Gastrocnemius medialis (tissue), 4 donors: ENCODE data around the gene PLXNA3. TPM values are rescaled to one million over a fixed set of nuclear protein-coding genes. Genes with fewer than 3 reads are reported as not detected.

Source experiments
- ATAC-seq, 2 donors: fragments of 150-250 bp; one replicate each; pipeline ENCODE4 v1.9.1; 2016
- DNase-seq, 2 donors: peaks; one replicate each; pipeline ENCODE4 v3.0.0-alpha.2; 2019
- H3K27ac ChIP-seq, 4 donors: fragments of 200-600 bp; sonication (generic); 1 replicate in 1 of 4; 2 replicates in 3 of 4; pipeline ENCODE4 v1.5.1; 2016 to 2018; ENCODE audit warnings: mild to moderate bottlenecking in 2 of 4, moderate library complexity in 1 of 4
- H3K27me3 ChIP-seq, 3 donors: fragments of 200-600 bp; sonication (generic) in 2 of 3; 1 replicate in 1 of 3; 2 replicates in 2 of 3; pipeline versions ENCODE4 v1.5.1 to v1.6.0; 2016 to 2019; ENCODE audit warnings: mild to moderate bottlenecking in 1 of 3, moderate library complexity in 1 of 3
- H3K36me3 ChIP-seq, 2 donors: fragments of 200-600 bp; sonication (generic) in 1 of 2; one replicate each; pipeline ENCODE4 v1.5.1; 2017 to 2018
- H3K4me1 ChIP-seq, 2 donors: fragments of 200-600 bp; sonication (generic) in 1 of 2; one replicate each; pipeline ENCODE4 v1.5.1; 2016 to 2017; ENCODE audit warnings: mild to moderate bottlenecking in 2 of 2
- H3K4me3 ChIP-seq, 4 donors: fragments of 200-600 bp; sonication (generic) in 3 of 4; 1 replicate in 1 of 4; 2 replicates in 3 of 4; pipeline ENCODE4 v1.5.1; 2016 to 2019; ENCODE audit warnings: mild to moderate bottlenecking in 2 of 4
- H3K9me3 ChIP-seq, 3 donors: fragments of 200-600 bp; sonication (generic) in 2 of 3; 1 replicate in 1 of 3; 2 replicates in 2 of 3; pipeline ENCODE4 v1.5.1; 2016 to 2019
- POLR2A ChIP-seq, 2 donors: fragments of 450-650 bp; IDR thresholded peaks; one replicate each; pipeline ENCODE4 v1.6.1; 2017; ENCODE audit warnings: antibody characterized with exemption in 2 of 2, mild to moderate bottlenecking in 2 of 2, moderate library complexity in 2 of 2
- in situ Hi-C, 4 donors: fragments of 200-750 bp; cut with MboI; loops; one replicate each; pipeline versions ENCODE4 v1.15.0 to v1.8.0; 2017; ENCODE audit warnings: low sequenced_read_pairs in 4 of 4
- intact Hi-C: fragments of 100-400 bp; cut with DNase I; formaldehyde crosslinking; loops from one replicate; pipeline ENCODE4 v1.15.1; 2023; ENCODE audit warnings: low total_unique reads
- total RNA-seq, 4 donors: library from RNA; depleted of rRNA; stranded (reverse); fragments of >200 nt; gene quantifications; one replicate each; pipeline versions ENCODE4 v1.1.0 to v1.2.3, GENCODE V29; 2016
- TF ChIP-seq, protein P1 (sequence below), 5 experiments: fragments of 450-650 bp in 3 of 5; fragments of 200-600 bp in 2 of 5; sonication (generic) in 2 of 5; IDR thresholded peaks in 4 of 5; conservative IDR thresholded peaks in 1 of 5; 1 replicate in 4 of 5; 2 replicates in 1 of 5; pipeline ENCODE4 v1.5.1; 2016 to 2019; ENCODE audit warnings: antibody characterized with exemption in 5 of 5, mild to moderate bottlenecking in 3 of 5, moderate library complexity in 3 of 5

Gene PLXNA3
- total RNA-seq, 4 donors from 2014 or later: 1.2 to 10.7 (median 2.8) TPM

DNA sequence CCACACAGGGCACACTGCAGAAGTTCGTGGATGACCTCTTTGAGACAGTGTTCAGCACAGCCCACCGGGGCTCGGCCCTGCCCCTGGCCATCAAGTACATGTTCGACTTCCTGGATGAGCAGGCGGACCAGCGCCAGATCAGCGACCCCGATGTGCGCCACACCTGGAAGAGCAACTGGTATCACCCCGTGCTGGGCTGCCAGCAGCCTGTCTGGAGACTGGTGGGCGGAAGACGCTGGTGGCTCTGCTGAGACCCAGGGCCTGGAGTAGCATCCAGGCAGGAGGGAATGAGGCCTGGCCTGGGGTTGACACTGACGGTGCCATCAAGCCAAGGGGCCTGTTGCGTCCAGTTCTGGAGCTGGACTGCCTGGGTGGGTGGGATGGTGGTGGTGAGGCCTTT, 12.4 kb downstream of the PLXNA3 start:
- no peaks in the 10 kb centered on the region for H3K9me3 ChIP-seq
- TF ChIP-seq, protein P1, sequence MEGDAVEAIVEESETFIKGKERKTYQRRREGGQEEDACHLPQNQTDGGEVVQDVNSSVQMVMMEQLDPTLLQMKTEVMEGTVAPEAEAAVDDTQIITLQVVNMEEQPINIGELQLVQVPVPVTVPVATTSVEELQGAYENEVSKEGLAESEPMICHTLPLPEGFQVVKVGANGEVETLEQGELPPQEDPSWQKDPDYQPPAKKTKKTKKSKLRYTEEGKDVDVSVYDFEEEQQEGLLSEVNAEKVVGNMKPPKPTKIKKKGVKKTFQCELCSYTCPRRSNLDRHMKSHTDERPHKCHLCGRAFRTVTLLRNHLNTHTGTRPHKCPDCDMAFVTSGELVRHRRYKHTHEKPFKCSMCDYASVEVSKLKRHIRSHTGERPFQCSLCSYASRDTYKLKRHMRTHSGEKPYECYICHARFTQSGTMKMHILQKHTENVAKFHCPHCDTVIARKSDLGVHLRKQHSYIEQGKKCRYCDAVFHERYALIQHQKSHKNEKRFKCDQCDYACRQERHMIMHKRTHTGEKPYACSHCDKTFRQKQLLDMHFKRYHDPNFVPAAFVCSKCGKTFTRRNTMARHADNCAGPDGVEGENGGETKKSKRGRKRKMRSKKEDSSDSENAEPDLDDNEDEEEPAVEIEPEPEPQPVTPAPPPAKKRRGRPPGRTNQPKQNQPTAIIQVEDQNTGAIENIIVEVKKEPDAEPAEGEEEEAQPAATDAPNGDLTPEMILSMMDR (IDR thresholded peaks at IDR 0.05 in 4 of 5, conservative IDR thresholded peaks at IDR 0.05 in 1 of 5): no peak
- no peak for TF ChIP-seq POLR2A (IDR thresholded peaks at IDR 0.05)
- no peaks in the 10 kb centered on the region for H3K36me3 ChIP-seq
- no peak for DNase-seq
- in situ Hi-C loops (no loop called here), intact Hi-C loops (no loop called here)
- no peaks in the 10 kb centered on the region for H3K4me1 ChIP-seq
- no peak for ATAC-seq
- no peak overlapping the region for H3K4me3 ChIP-seq
- no peak overlapping the region for H3K27ac ChIP-seq
- H3K27me3 ChIP-seq: no peaks in the 10 kb centered on the region

DNA sequence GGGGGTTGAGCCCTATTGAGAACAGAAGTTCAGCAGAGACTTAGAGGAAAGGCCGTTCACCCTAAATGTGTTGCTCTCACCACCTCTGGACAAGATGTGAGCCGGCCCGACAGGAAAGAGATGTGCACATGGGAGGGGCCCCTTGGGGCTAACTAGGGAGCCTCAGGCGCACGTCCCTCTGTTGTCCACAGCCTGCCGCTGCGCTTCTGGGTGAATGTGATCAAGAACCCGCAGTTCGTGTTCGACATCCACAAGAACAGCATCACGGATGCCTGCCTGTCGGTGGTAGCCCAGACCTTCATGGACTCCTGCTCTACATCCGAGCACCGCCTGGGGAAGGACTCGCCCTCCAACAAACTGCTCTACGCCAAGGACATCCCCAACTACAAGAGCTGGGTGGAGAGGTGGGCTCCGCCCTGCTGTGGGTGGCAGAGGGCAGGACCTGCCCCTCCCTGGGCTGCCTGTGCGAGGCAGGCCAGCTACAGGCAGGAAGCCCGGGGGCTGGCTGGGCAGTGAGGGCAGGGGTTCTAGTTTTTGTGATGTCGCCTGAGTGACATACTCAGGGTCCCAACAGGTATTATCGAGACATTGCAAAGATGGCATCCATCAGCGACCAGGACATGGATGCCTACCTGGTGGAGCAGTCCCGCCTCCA, 13.0 kb downstream of the PLXNA3 start:
- DNase-seq (no peak), ATAC-seq (no peak)
- Histone ChIP-seq H3K9me3 (no peaks in the 10 kb centered on the region), H3K36me3 (no peaks in the 10 kb centered on the region), H3K4me1 (no peaks in the 10 kb centered on the region), H3K4me3 (no peak overlapping the region), H3K27me3 (no peaks in the 10 kb centered on the region), H3K27ac (no peak overlapping the region)
- in situ Hi-C loops (no loop called here), intact Hi-C loops (no loop called here)
- TF ChIP-seq, protein P1 (IDR thresholded peaks at IDR 0.05 in 4 of 5, conservative IDR thresholded peaks at IDR 0.05 in 1 of 5): no peak
- TF ChIP-seq POLR2A (IDR thresholded peaks at IDR 0.05): no peak

DNA sequence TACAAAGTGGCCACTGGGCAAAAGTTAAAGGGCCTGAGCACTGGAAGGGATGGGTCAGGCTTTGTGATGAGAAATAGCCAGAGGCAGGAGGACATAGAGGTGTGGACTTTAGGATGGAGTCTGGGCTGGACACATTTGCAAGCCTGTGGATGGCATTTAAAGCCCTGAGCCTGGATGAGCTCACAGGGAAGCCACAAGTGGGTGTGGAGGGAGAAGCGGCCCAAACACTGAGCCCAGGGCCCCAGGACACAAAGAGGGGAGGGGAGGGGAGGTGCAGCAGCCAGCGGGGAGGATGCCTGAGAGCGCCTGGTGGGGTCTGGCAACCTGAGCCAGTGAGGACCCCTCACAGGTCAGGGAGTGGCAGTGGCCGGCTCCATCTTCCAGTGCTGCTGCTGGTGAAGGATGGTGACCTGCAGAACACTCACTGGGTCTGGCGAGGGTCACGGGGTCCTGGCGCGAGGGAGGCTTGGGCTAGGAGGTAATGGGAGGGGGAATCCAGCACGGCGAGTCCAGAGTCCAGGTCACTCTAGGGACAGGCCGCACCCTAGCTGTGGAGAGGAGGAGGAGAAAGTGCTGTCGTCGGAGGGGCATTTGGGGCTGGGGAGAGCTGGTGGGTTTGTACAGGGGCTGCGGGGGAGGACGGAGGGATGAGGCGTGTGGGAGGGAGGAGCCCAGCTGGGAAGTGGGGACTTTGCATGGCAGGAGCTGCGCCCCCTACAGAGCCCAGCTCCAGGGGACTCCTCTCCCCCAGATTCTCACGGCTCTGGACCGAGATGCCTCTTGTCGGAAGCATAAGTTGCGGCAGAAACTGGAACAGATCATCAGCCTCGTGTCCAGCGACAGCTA, 14.0 kb downstream of the PLXNA3 start:
- no peak for ATAC-seq
- Histone ChIP-seq H3K4me1 (no peaks in the 10 kb centered on the region), H3K27ac (no peak overlapping the region), H3K27me3 (no peaks in the 10 kb centered on the region), H3K36me3 (no peaks in the 10 kb centered on the region), H3K9me3 (no peaks in the 10 kb centered on the region), H3K4me3 (no peak overlapping the region)
- no peak for TF ChIP-seq POLR2A (IDR thresholded peaks at IDR 0.05)
- TF ChIP-seq, protein P1 (IDR thresholded peaks at IDR 0.05 in 4 of 5, conservative IDR thresholded peaks at IDR 0.05 in 1 of 5): no peak
- in situ Hi-C loops (no loop called here), intact Hi-C loops (no loop called here)
- no peak for DNase-seq

DNA sequence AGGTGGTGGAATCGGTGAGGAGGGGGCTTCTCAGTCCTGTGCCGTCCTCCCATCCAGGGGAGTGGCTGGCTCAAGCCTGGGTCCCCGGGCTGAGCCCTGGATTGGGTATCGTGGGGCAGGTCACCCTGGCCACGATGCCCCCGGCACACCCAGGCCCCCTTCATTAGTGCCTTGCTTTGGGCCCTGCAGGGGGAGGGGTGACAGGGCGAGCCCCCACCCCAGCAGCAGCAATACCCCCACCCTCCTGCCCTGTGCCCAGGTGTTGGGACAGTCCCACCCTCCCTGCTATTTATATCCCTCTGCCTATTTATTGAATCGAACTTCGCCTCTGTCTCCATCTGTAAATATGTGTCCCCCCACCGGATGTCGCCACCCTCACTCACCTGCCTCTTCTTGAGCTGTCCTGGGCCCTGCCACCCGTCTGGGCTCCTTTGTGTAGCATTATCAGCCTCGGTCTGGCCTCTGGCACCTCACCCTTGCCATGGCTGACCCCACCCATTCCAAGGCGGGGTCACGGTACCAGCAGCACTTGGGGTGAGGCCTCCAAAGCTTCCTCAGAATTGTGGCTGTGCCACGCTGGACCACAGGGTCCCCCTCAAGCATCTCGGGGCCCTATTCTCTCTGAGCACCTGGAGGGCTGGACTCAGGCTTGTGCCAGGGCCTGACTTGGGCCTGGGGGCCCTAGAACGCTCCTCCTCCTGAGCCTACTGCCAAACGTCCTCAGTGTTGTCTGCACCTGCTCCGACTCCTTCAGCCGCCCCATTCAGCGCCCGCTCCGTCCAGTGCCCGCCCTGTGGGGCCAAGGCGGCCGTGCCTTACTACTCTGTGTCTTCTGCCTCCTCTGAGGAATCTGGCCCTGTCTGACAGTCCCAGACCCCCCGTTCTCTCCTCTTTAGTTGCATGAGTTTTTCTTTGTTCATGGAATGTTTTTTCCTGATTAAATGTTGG, 14.9 kb downstream of the PLXNA3 start:
- no peak overlapping the region for H3K27ac ChIP-seq
- DNase-seq: no peak
- H3K36me3 ChIP-seq: no peaks in the 10 kb centered on the region
- peaks cover 0 to under 1% of the 10 kb centered on the region in 2 donors for H3K4me1 ChIP-seq
- H3K4me3 ChIP-seq: no peak overlapping the region
- intact Hi-C loops (no loop called here), in situ Hi-C loops (no loop called here)
- no peaks in the 10 kb centered on the region for H3K9me3 ChIP-seq
- TF ChIP-seq, protein P1 (IDR thresholded peaks at IDR 0.05 in 4 of 5, conservative IDR thresholded peaks at IDR 0.05 in 1 of 5): no peak
- TF ChIP-seq POLR2A (IDR thresholded peaks at IDR 0.05): no peak
- no peaks in the 10 kb centered on the region for H3K27me3 ChIP-seq
- no peak for ATAC-seq
